ENCODE measurements around the gene SMAP2.

The SMAP2 gene

DNA sequence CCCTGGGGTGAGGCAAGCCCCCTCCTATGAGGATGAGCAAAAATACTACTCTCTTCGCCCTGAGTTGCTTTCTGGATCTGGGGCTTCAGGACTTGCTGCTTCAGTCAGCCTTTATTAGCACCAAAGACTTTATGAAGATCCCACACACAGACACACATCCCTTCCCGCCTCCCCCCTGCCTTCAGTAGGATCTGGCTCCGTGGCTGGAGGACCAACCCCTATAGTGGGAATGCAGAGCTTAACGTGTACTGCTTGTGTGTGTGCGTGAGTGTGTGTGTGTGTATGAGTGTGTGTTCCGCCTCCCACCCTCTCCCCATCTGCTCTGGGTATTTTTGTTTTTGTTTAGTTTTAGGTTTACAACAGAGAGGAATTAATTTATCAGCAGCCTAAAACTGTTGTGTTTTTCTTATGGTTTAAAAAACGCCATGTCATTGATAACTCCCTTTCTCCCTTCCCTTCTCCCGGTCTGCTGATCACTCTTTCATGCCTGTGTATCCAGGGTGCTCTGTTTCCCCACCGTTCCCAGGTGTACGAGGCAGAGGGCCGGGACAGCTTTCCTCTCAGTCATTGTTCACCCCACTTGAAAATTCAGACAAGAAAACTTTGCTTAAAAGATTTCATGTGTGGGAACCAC, 49.2 kb downstream of the SMAP2 start:
- DNase-seq, result no peak

DNA sequence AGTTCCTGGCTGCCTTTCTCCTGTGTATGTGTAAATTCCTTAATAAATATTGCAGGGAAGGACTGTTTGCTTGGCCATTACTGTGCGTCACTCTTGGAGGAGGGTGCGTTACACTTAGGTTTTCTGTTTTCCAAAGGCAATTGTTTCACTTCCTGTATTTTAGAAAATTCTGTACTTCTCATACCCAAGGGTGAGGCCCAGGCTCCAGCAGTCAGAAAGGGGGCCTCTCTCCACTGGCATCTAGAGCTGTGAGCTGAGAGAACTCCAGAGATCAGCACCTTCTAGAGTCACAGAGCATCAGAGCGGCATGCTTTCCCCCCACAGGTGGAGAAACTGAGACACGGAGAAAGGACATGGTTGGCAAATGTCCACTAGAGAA, 49.7 kb downstream of the SMAP2 start:
- DNase-seq, result no peak

DNA sequence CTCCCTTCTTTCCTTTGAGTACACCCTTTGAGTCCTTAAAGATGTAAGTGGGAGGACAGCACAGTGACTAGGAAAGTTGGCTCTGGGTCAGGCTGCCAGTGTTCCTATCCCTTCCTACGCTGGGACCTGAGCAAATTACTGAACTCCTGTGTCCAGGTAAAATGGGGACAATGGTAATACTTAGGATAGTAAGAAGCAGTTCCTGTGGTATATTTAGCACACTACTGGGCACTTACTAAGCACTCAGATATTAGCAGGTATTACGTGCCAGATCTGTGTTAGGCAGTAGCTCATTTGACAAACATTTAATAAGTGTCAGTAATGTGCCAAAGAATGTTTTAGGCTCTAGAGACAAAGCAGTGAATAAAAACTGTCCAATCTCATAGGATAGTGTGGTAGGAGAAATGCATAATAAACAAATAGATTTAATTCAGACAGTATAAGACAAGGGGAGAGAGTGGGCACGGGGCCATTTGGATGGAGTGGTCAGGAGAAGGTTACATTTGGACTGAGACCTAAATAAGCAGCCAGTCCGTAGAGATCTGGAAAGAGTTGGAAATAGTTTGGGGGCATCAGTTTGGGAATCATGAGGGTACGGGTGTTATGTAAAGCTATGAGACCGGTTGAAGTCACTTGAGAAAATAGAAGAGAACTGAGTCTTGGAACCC, 50.6 kb downstream of the SMAP2 start:
- DNase-seq, result no peak

DNA sequence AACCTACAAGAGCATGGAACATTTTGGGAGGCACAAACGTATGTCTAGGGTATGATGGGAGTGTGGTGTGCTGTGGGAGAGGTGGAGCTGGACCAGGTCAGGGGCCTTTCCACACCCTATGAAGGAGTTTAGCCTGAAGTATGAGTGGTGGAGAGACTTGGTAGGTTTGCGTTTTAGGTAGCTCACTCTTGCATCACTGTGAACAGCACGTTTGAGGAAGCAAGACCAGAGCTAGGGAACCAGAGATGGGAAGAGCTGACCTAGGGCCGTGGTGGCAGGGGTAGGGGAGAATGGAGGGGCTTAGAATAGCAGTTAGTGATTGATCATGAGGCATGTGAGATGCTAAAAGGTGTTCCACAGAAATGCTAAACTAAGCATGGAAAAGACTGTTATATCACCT, 51.7 kb downstream of the SMAP2 start:
- DNase-seq, result no peak

DNA sequence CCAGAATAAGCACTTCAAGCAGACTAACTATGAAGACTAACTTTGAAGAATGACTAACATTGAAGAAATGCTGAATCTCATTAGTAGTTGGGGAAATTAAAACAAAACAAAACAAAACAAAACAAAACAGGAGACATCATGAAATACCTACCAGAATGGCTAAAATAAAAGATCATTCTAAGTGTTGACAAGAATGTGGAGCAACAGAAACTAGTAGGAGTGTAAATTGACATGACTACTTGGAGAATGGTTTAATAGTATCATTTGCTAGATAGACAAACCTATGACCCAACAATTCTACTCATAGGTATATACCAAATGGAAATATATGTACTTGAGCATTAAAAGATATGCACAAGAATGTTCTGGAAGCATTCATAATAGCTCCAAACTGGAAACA, 57.9 kb downstream of the SMAP2 start:
- DNase-seq, result no peak

DNA sequence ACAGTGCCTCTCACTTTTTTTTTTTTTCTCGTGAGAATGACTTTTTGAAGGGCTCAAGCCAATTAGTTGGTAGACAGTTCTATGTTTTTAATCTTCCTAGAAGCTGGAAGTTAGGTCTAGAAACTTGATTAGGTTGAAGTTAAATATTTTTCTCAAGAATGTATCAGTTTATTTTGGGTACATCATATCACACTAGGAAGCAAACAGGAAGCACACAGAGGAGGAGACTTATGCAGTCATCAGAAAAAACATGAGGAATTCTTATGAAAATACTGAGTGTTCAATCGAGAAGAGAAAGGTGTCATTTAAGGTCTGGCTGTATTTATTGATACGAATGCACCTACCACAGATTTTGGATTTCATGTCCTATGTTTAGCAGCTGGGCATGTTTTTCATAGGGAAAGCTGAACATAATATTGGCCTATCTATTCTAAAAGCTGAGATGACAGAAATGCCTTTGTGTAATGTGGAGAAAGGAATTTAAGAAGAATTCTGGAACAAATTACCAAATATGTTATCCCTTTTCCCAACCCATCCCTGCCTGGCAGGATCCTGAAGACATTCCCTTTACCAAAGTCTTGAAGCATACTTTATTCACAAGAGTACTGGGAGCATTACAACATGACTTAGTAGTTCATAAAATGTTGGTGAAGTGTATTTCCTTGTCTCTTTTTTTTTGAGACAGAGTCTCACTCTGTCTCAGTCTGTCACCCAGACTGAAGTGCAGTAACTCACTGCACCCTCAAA, 59.3 kb downstream of the SMAP2 start:
- DNase-seq, result no peak

DNA sequence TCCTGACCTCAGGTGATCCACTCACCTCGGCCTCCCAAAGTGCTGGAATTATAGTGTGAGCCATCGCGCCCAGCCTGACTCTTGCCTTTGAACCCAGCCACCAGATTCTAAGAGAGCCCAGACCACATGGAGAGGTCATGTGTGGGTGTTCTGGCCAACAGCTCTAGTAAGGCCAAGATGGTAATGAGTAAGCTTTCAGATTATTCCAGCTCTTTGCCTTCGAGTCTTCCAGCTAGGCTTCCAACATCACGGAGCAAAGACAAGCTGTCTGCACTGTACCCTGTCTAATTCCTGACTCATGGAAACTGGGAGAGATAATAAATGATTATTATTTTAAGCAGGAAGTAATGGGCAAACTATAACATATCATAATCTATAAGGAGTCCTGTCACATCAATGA, 61.9 kb downstream of the SMAP2 start:
- no peak for DNase-seq

DNA sequence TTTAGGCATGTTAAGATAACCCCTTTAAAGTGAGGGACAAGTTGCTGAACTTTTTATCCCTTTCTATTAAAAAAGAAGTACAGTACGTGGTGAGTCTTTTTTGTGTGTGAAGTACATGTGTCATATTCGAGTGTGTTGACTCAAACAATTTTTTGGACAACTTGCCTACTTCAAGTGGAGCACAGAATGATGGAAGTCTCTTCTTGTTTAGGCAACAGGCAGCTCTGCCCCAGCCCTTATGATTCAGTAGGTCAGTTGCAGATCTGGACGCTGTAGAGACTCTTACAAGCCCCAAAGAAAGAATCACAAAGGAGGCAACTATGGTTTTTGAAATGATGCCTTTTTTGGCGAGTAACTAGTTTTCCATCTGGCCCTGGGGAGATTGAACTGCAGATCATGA, 62.3 kb downstream of the SMAP2 start:
- DNase-seq, result no peak

DNA sequence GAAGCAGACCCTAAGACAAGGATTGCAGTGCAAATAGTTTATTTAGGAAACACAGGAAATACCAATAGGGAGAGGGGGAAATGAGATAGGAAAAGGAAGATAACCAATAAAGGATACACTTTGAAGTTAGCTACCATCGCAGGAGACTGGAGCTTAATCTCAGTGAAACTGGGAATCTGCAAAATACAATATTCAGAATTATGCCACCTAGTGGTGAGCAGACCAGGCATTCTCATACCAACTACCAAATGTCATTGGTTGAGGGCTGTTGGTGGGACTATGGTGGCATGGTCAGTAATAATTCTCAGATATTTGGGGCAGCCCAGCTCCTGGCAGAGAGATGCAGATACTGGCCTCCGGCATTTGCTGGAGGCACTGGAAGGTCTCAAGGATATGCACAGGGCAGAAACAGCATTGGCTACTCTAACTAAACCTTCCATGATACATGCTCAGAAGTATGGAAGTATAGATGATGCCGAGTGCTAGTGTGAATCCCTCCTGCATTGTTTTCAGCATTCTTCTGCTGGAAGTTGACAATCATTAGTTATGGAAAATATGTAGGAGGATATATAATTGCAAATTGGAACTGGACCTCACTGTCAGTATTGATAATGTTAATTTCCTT, 65.0 kb downstream of the SMAP2 start:
- peak in 1 of 2 donors; percentile 15 for DNase-seq

DNA sequence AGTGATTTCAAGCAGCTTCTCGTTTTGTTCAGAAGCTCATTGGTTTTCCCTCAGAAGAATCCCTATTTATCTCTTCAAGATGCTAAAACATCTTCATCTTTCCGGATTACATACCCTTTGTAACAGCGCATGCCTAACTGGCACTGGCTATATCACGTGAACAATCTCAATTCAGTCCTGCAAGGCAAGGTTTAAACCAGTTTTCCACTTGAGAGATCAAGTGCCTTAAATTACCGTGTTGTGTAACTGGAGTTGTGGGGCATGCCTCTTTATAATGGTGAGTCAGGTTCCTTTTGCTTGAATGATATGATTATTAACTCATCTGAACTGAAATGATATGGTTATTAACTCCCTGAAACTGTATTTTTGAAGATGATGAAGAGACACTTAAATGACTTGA, 65.7 kb downstream of the SMAP2 start:
- no peak for DNase-seq

DNA sequence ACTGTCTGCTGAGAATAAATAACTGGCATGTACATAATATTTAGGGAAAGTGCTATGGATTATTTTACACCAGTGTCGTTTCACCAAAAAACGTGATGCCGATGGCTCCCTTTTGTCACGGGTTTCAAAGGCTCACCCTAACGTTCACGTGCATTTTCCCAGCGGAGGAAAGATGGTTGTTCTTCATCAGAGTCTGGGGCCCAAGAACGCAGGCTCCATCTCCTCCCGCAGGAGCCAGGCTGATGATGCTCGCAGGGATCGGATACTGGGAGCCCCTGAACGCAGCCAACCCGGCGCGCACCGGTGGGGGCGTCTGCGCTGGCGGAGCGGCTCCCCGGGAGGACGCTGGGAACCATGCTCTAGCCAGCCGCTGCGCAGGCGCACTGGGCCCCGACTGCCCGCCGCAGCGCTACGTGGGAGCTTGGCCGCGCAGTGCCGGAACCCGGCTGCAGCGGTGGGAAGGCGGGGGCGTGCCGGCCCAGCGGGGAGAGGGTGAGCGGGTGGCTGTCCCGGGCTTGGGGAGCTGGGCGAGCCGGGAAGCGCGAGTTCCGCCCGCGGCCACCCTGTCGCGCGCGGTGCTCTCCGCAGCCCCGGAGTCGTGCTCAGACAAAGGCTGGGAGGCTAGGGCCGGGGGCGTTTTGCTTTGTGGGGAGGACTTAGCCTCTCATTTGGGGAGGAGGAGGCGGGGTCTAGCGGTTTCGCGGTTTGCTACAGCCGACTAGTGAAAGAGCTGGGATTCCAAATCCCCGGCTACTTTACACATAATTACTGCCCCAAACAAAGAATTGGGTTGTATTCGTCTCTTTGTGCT, 76.4 kb downstream of the SMAP2 start, which contains the start of gene ZFP69B:
Gene ZFP69B (plus strand): TSS at position 793 of the 811 bp plus-strand sequence. CDS start 486 bp downstream, outside the sequence.
- DNase-seq, result peak; percentile 85 to 93

DNA sequence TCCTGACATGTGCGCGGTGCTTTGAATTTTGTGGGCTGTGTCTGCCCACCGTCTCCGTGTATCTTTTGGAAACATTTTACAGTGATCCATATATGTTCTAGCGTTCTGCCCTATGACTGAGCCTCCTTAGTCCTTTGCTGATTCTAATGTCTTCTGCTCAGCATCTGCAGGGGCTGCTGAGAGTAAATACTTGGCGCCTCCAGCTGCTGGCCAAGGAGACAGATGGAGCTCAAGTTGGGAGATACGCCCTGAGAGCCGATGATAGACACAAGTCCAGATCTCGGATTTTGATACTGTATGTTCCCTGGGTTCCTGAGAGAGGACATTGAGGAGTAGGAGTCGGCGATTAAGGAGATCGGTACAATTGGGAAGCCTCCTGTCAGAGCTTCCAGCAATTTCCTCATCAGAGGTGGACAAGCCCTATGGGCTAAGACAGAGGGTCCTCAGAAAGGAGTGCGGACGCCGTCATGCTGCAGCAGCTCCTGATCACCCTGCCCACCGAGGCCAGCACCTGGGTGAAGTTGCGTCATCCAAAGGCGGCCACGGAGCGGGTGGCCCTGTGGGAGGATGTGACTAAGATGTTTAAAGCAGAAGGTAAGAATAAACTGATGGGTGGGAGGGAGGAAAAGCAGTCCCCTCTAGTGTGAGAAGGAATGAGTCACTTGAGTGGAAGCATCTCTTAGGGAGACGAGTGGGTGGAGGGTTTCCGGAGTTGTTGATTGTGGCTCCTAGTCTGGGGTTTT, 77.1 kb downstream of the SMAP2 start:
- peak; percentile 64 to 71 for DNase-seq

DNA sequence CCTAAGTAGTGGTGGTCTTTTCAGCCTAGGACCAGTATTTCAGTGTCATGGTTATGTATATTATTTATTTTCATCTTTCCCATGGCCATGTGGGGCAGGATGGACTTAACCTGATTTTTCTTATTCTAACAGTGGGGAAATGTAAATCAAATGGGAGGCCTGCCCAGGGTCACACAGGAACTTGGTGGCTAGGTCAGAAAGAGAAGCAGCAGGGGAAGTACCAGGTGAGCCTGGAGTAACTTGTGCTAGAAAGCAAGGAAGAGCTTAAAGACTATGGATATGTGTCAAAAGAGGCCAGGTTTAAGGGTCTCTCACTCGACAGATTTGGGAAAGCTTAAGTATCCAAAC, 77.7 kb downstream of the SMAP2 start:
- no peak for DNase-seq

DNA sequence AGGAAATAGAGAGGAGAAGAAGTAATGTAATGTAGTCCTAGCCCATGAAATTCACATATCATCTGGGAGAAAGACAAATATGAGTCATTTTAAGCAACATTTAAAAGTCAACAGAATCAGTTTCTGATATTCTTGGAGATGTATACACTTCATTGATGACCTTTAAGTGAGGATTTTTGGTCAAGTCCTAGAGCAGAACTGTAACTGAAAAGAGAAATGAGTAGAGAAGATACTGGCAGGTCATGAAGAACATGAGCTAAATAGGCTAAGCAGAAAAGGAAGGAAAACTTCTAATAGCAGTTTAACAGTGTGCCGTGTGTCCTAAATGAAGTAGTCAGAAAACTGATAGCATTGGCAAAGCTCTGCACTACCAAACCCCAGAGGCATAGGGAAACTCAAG, 81.3 kb downstream of the SMAP2 start:
- no peak for DNase-seq

DNA sequence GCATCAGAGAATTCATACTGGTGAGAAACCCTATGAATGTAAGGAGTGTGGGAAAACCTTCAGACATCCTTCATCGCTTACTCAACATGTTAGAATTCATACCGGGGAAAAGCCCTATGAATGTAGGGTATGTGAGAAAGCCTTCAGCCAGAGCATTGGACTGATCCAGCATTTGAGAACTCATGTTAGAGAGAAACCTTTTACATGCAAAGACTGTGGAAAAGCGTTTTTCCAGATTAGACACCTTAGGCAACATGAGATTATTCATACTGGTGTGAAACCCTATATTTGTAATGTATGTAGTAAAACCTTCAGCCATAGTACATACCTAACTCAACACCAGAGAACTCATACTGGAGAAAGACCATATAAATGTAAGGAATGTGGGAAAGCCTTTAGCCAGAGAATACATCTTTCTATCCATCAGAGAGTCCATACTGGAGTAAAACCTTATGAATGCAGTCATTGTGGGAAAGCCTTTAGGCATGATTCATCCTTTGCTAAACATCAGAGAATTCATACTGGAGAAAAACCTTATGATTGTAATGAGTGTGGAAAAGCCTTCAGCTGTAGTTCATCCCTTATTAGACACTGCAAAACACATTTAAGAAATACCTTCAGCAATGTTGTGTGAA, 89.5 kb downstream of the SMAP2 start:
- DNase-seq, result no peak

DNA sequence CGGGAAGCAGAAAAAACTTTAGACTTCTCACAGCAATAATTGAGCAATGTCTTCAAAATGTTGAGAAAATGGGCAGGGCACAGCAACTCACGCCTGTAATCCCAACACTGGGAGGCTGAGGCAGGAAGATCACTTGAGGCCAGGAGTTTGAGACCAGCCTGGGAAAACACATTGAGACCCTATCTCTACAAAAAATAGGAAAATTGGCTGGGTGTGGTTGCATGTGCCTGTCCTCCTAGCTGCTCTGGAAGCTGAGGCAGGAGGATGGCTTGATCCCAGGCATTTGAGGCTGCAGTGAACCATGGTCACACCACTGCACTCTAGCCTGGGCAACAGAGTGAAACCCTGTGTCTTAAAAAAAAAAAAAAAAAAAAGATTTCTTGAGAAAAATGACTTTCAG, 95.8 kb downstream of the SMAP2 start:
- DNase-seq, result no peak

Measured in stimulated activated CD4-positive, alpha-beta T cell treated with anti-CD3 and anti-CD28 coated beads, Interleukin-2, amount 100 ng/mL, for 48 hours (primary cell).